ENCODE data around the gene SEPHS2. TPM values are rescaled to one million over a fixed set of nuclear protein-coding genes. Genes with fewer than 3 reads are reported as not detected.

The SEPHS2 gene
- total and polyA plus RNA-seq, 2 of the 8 experiments (the other 6 are each of a cell fraction or from before 2014, with no cell fraction given): 28.2 to 61.8 TPM

DNA sequence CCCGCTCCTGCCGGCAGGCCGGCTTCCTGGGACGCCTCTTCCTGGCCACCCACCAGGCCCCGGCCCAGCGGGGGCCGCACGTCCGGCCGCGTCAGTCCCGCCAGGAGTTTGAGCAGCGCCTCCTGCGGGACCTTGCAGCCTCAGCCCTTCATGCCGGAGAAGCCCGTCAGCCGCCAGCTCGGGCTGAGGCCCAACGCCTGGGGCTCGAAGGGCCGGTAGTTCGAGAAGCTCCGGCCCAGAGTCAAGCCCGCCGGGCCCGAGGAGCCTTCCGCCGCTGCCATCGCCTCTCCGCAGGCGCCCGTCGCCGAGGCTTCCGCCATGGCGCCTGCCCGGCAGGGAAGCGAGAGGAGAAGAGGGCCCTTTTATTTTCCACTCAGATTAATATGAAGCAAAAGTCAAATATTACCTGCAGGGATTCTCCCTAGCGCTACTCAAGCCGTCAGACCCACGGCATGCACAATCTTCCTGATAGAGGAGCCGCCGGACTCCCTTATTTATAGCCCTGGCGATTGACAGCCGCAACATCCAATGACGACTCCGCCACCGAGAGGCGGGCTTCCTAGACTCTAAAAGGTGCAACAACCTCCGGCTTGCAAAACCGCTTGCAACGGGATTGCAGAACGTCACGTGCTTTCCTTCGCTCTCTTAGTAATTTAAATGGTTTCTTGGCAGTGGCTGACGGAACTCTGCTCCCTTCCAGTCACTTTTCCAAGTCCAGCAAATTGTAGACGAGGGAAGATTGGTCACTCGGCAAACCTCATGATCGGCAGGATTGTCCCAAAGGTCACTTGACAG, at the start of gene SEPHS2 (continued):
- TF ChIP-seq JUND (IDR thresholded peaks at IDR 0.05; ENCODE audit: low read length) (no peak), TAF7 (optimal IDR thresholded peaks at IDR 0.05; ENCODE audit: borderline replicate concordance, low read depth, low read length) (peak; percentile 14), HDAC6 (IDR thresholded peaks at IDR 0.05; ENCODE audit: low read depth, low read length) (no peak), ZNF274 (IDR thresholded peaks at IDR 0.05; ENCODE audit: borderline replicate concordance, extremely low read depth, low read length) (no peak), BCL11A (IDR thresholded peaks at IDR 0.05; ENCODE audit: low read depth in 2 of 2, low read length in 2 of 2) (no peak), RNF2 (IDR thresholded peaks at IDR 0.05; ENCODE audit: borderline replicate concordance, low read depth, low read length, missing control alignments, poor library complexity, severe bottlenecking) (peak; percentile 13)
- TF ChIP-seq, protein P1, sequence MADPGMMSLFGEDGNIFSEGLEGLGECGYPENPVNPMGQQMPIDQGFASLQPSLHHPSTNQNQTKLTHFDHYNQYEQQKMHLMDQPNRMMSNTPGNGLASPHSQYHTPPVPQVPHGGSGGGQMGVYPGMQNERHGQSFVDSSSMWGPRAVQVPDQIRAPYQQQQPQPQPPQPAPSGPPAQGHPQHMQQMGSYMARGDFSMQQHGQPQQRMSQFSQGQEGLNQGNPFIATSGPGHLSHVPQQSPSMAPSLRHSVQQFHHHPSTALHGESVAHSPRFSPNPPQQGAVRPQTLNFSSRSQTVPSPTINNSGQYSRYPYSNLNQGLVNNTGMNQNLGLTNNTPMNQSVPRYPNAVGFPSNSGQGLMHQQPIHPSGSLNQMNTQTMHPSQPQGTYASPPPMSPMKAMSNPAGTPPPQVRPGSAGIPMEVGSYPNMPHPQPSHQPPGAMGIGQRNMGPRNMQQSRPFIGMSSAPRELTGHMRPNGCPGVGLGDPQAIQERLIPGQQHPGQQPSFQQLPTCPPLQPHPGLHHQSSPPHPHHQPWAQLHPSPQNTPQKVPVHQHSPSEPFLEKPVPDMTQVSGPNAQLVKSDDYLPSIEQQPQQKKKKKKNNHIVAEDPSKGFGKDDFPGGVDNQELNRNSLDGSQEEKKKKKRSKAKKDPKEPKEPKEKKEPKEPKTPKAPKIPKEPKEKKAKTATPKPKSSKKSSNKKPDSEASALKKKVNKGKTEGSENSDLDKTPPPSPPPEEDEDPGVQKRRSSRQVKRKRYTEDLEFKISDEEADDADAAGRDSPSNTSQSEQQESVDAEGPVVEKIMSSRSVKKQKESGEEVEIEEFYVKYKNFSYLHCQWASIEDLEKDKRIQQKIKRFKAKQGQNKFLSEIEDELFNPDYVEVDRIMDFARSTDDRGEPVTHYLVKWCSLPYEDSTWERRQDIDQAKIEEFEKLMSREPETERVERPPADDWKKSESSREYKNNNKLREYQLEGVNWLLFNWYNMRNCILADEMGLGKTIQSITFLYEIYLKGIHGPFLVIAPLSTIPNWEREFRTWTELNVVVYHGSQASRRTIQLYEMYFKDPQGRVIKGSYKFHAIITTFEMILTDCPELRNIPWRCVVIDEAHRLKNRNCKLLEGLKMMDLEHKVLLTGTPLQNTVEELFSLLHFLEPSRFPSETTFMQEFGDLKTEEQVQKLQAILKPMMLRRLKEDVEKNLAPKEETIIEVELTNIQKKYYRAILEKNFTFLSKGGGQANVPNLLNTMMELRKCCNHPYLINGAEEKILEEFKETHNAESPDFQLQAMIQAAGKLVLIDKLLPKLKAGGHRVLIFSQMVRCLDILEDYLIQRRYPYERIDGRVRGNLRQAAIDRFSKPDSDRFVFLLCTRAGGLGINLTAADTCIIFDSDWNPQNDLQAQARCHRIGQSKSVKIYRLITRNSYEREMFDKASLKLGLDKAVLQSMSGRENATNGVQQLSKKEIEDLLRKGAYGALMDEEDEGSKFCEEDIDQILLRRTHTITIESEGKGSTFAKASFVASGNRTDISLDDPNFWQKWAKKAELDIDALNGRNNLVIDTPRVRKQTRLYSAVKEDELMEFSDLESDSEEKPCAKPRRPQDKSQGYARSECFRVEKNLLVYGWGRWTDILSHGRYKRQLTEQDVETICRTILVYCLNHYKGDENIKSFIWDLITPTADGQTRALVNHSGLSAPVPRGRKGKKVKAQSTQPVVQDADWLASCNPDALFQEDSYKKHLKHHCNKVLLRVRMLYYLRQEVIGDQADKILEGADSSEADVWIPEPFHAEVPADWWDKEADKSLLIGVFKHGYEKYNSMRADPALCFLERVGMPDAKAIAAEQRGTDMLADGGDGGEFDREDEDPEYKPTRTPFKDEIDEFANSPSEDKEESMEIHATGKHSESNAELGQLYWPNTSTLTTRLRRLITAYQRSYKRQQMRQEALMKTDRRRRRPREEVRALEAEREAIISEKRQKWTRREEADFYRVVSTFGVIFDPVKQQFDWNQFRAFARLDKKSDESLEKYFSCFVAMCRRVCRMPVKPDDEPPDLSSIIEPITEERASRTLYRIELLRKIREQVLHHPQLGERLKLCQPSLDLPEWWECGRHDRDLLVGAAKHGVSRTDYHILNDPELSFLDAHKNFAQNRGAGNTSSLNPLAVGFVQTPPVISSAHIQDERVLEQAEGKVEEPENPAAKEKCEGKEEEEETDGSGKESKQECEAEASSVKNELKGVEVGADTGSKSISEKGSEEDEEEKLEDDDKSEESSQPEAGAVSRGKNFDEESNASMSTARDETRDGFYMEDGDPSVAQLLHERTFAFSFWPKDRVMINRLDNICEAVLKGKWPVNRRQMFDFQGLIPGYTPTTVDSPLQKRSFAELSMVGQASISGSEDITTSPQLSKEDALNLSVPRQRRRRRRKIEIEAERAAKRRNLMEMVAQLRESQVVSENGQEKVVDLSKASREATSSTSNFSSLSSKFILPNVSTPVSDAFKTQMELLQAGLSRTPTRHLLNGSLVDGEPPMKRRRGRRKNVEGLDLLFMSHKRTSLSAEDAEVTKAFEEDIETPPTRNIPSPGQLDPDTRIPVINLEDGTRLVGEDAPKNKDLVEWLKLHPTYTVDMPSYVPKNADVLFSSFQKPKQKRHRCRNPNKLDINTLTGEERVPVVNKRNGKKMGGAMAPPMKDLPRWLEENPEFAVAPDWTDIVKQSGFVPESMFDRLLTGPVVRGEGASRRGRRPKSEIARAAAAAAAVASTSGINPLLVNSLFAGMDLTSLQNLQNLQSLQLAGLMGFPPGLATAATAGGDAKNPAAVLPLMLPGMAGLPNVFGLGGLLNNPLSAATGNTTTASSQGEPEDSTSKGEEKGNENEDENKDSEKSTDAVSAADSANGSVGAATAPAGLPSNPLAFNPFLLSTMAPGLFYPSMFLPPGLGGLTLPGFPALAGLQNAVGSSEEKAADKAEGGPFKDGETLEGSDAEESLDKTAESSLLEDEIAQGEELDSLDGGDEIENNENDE (IDR thresholded peaks at IDR 0.05; ENCODE audit: insufficient replicate concordance, low read length): no peak
- TF ChIP-seq, protein P2, sequence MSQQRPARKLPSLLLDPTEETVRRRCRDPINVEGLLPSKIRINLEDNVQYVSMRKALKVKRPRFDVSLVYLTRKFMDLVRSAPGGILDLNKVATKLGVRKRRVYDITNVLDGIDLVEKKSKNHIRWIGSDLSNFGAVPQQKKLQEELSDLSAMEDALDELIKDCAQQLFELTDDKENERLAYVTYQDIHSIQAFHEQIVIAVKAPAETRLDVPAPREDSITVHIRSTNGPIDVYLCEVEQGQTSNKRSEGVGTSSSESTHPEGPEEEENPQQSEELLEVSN (IDR thresholded peaks at IDR 0.05): peak; percentile 82
